Kidney (tissue), 14 donors: Measurements from ENCODE around the gene ARHGAP26. TPM values are rescaled to one million over a fixed set of nuclear protein-coding genes. Genes with fewer than 3 reads are reported as not detected.

Source experiments
- DNase-seq, 5 donors: peaks; one replicate each; pipeline ENCODE4 v3.0.0-alpha.2; 2013 to 2020
- FAIRE-seq: peaks from 2 replicates; lab custom pipeline; 2012; peaks lifted over from hg19 to GRCh38; lab: Jason Lieb, UNC
- H3K27ac ChIP-seq, 2 donors: one replicate each; pipeline ENCODE4 v1.7.0; 2013; ENCODE audit warnings: low read depth in 2 of 2, low read length in 2 of 2, inconsistent platforms in 1 of 2
- H3K27me3 ChIP-seq: one replicate; pipeline ENCODE4 v1.7.1; 2013; ENCODE audit warnings: low read length, inconsistent platforms; ENCODE audit not compliant: control insufficient read depth, insufficient read depth
- H3K36me3 ChIP-seq, 3 donors: one replicate each; pipeline versions ENCODE4 v1.7.0 to v1.7.1; 2013; ENCODE audit warnings: low read length in 3 of 3, control low read depth in 1 of 3, inconsistent platforms in 1 of 3; ENCODE audit not compliant: insufficient read depth in 3 of 3, control insufficient read depth in 2 of 3
- H3K4me1 ChIP-seq, 3 donors: one replicate each; pipeline versions ENCODE4 v1.7.0 to v1.7.1; 2013; ENCODE audit warnings: low read length in 3 of 3, inconsistent platforms in 1 of 3, low read depth in 1 of 3; ENCODE audit not compliant: control insufficient read depth in 2 of 3, insufficient read depth in 2 of 3
- H3K4me3 ChIP-seq, 3 donors: one replicate each; pipeline versions ENCODE4 v1.7.0 to v1.8.1; 2013; ENCODE audit warnings: low read length in 3 of 3, control low read depth in 1 of 3, inconsistent platforms in 1 of 3
- H3K9ac ChIP-seq, 3 donors: one replicate each; pipeline versions ENCODE4 v1.7.0 to v1.7.1; 2013; ENCODE audit warnings: low read length in 3 of 3, control low read depth in 1 of 3, inconsistent platforms in 1 of 3
- H3K9me3 ChIP-seq, 3 donors: one replicate each; pipeline versions ENCODE4 v1.7.0 to v1.7.1; 2013; ENCODE audit warnings: low read length in 3 of 3, control low read depth in 1 of 3, inconsistent platforms in 1 of 3; ENCODE audit not compliant: control insufficient read depth in 2 of 3, insufficient read depth in 1 of 3
- CTCF ChIP-seq: IDR thresholded peaks from 3 replicates; pipeline ENCODE4 v1.5.1; 2012; ENCODE audit warnings: mild to moderate bottlenecking, moderate library complexity, borderline replicate concordance; ENCODE audit not compliant: insufficient read depth; ENCODE audit errors: extremely low read depth
- intact Hi-C: fragments of 100-400 bp; cut with DNase I; formaldehyde crosslinking; loops from one replicate; pipeline ENCODE4 v1.11.1; 2022
- polyA plus RNA-seq: library from polyadenylated mRNA; stranded (reverse); fragments of 350-450 nt; fragmentation: Illumina TruSeq; extraction: RNeasy Lipid Tissue Mini Kit (QIAGEN cat#74804); gene quantifications from one replicate; pipeline ENCODE4 v1.2.3, GENCODE V29; 2014; ENCODE audit warnings: low read depth, low replicate concordance; ENCODE audit not compliant: insufficient read depth
- total RNA-seq: library from RNA; stranded (reverse); fragmentation: NEBNext Ultra II Directional; extraction: Animal tissue kit (Norgen Biotek cat#: 25700); gene quantifications from one replicate; pipeline ENCODE4 v1.2.1, GENCODE V29; 2021
- donor health status: control.
- donor health status: control.
- donor health status: control.
- donor health status: control.
- donor health status: control.
- donor health status: DM: yes; HTN: yes; CAD: no.
- donor health status: Normal renal cell carcinoma (clear cell type).

The ARHGAP26 gene
- total and polyA plus RNA-seq, 2 donors from 2014 or later = 2.5 to 85.7 TPM

- Histone ChIP-seq H3K36me3 (no peaks in the 10 kb centered on the region), H3K9ac (no peak overlapping the region), H3K9me3 (no peaks in the 10 kb centered on the region), H3K27me3 (no peaks in the 10 kb centered on the region), H3K27ac (no peak overlapping the region), H3K4me1 (peaks cover 0 to 18% (median 5%) of the 10 kb centered on the region in 3 donors), H3K4me3 (no peak overlapping the region)
- TF ChIP-seq CTCF = no peak
- DNase-seq (no peak), FAIRE-seq (no peak)
- intact Hi-C loops = no loop called here
Measured at GRCh38 chr5:142823806-142824205, 53.6 kb downstream of the ARHGAP26 start.

GRCh38 chr5:142824391-142824790 is 54.2 kb downstream of the ARHGAP26 start:
- Histone ChIP-seq H3K9me3 (no peaks in the 10 kb centered on the region), H3K27me3 (no peaks in the 10 kb centered on the region), H3K9ac (no peak overlapping the region), H3K4me3 (no peak overlapping the region), H3K4me1 (peaks cover 0 to 14% (median 5%) of the 10 kb centered on the region in 3 donors), H3K27ac (no peak overlapping the region), H3K36me3 (no peaks in the 10 kb centered on the region)
- DNase-seq = no peak
- no peak for TF ChIP-seq CTCF
- intact Hi-C loops = no loop called here
- no peak for FAIRE-seq

DNA sequence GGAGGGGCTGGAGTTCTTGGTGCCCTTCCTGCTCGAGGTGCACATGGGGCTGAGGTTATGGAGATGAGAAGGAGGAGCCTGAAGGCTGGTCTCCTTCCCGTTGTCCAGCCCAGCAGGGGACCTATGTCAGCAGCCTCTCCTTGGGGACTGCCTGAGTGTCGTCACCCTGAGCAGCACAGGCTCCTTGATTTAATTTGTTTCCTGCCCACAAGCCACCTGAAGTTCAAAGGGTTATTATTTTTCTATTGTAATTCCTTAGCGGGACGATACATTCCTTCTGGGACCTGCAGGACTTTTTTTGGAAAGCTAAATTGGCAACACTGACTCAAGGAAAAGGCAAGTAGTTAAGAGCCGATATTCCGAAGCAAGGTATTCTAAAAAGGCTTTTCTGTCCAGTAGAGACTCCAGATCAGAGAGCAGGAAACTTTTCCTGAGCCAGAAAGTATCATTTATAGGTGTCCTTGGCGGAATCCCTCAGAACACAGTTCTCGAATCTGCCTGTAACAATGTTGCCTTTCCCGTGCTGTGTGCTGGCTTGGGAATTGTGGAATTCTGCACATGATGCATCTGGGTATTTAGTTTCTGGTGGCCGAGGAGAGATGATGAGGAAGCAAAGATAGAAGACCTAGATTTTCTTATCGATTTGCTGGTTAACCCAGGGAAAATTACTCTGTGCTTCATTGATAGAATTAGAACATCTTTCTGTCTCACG is 55.4 kb downstream of the ARHGAP26 start:
- DNase-seq (no peak), FAIRE-seq (no peak)
- no peaks in the 10 kb centered on the region for H3K9me3 ChIP-seq
- H3K9ac ChIP-seq = no peak overlapping the region
- H3K27me3 ChIP-seq = no peaks in the 10 kb centered on the region
- no peaks in the 10 kb centered on the region for H3K36me3 ChIP-seq
- H3K4me1 ChIP-seq = peaks cover 0 to 14% (median 5%) of the 10 kb centered on the region in 3 donors
- H3K27ac ChIP-seq = no peak overlapping the region
- no peak overlapping the region for H3K4me3 ChIP-seq
- intact Hi-C loops = no loop called here
- TF ChIP-seq CTCF = no peak

GRCh38 chr5:142826093-142826492 is 55.9 kb downstream of the ARHGAP26 start:
- no peak for TF ChIP-seq CTCF
- FAIRE-seq = no peak
- intact Hi-C loops = no loop called here

More at GRCh38 chr5:142826093-142826492, 55.9 kb downstream of the ARHGAP26 start:
- H3K27me3 ChIP-seq = no peaks in the 10 kb centered on the region
- H3K4me1 ChIP-seq = peaks cover 0 to 14% (median 5%) of the 10 kb centered on the region in 3 donors
- H3K9ac ChIP-seq = no peak overlapping the region
- H3K36me3 ChIP-seq = no peaks in the 10 kb centered on the region
- DNase-seq = no peak
- H3K27ac ChIP-seq = no peak overlapping the region
- H3K9me3 ChIP-seq = no peaks in the 10 kb centered on the region
- no peak overlapping the region for H3K4me3 ChIP-seq
